ENCODE results near the gene SLC7A14.

SLC7A14 gene

DNA sequence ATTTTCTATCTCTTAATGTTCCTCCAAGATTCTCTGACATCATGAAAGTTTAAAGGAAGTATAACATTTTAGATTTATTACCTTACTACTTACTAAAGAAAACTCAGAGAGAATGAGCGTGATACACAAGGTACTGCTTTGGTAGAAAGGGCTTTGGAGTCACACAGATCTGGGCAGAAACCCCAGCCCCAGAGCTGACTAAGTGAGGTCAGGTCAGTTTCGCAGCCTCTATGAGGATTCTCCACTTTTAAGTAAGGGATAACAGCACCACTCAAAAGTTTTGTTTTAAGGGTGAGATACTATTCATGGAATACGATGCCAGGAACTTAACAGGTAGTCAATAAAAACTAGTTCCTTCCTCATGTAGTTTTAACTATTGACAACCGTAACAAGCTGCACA lies 91.1 kb downstream of the SLC7A14 start:
- no peak for DNase-seq

- no peak for DNase-seq
These were observed 92.1 kb downstream of the SLC7A14 start for GRCh38 chr3:170493712-170494182.

DNA sequence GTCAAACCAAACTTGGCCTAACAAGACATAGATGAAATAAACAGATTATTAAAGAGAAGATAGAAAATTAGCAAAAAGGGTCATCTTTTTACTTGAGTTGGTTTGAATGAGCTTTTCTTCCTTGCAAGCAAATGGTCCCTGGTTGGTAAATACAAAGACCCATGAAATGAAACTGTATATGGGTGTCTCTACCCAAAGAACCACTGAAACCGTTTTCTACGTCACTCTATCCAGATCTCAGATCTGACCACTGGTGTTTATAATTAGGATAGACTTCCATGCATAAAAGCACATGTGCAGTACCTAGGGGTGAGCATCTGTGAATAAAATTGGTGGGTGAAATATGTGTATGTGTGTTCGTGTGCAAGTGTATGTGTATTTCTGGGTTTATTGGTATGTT lies 94.0 kb downstream of the SLC7A14 start:
- no peak for DNase-seq

GRCh38 chr3:170490828-170491560 lies 94.9 kb downstream of the SLC7A14 start:
- DNase-seq = no peak

DNA sequence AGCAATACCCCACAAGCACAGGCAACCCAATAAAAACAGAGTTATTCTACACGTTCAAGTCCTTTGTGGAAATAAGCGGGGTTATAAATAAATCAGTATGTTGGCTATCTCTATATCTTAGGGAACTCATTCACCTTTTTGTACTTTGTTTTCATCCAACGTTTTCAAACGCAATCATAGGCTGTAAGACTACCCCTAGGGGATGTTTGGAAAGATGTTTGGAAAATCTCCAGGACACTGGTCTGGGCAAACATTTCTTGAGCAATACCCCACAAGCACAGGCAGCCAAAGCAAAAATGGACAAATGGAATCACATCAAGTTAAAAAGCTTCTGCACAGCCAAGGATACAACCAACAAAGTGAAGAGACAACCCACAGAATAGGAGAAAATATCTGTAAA lies 97.1 kb downstream of the SLC7A14 start:
- DNase-seq = no peak

DNA sequence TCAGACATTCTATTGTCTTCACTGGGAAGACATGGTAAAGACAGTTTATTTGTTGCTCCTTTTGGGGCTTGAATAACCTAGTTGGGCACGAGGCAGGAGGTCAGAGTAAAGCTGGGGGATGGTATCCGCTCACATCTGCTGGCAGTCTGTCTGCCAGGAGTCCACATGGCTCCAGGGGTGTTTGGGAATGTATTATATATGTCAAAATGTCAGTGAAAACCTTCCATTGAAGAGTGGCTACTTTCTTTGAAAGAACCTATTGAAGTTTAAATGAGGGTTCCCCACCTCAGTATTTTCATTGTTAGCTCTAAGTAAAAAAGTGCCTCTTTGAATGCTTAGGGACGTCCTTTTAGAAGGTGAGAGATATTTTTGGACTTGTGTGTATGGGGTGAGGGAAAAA lies 98.8 kb downstream of the SLC7A14 start:
- no peak for DNase-seq

- DNase-seq = no peak
These were observed 99.5 kb downstream of the SLC7A14 start for GRCh38 chr3:170486398-170486797.

DNA sequence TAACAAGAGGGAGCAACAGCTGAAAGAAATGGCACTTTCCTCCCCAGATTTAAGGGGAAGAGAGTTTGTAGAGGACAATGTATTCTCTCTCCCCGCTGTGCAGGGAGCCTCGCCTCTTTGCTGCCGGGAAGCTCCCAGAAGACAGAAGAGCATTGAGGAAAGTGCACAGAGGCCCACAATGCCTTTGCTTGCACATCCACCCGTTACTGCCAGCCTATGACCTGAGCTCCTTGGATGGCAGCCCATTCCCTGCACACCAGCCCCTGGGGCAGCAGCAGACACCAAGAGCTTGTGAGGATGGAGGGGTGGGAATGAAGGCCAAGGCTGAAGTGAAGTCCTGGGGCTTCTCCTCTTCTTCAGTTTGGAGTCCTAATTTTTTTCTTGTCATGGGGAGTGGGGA lies 100.2 kb downstream of the SLC7A14 start:
- DNase-seq = no peak

- no peak for DNase-seq
These were observed 100.6 kb downstream of the SLC7A14 start for GRCh38 chr3:170485294-170485693.

GRCh38 chr3:170484869-170485268 lies 101.0 kb downstream of the SLC7A14 start:
- DNase-seq = no peak

- no peak for DNase-seq
These were observed 102.2 kb downstream of the SLC7A14 start for GRCh38 chr3:170483485-170484262.

GRCh38 chr3:170482199-170482598 lies 103.7 kb downstream of the SLC7A14 start:
- no peak for DNase-seq

- no peak for DNase-seq
These were observed 105.8 kb downstream of the SLC7A14 start for GRCh38 chr3:170480111-170480510.

- DNase-seq = no peak
These were observed 108.5 kb downstream of the SLC7A14 start for GRCh38 chr3:170477395-170477794.

DNA sequence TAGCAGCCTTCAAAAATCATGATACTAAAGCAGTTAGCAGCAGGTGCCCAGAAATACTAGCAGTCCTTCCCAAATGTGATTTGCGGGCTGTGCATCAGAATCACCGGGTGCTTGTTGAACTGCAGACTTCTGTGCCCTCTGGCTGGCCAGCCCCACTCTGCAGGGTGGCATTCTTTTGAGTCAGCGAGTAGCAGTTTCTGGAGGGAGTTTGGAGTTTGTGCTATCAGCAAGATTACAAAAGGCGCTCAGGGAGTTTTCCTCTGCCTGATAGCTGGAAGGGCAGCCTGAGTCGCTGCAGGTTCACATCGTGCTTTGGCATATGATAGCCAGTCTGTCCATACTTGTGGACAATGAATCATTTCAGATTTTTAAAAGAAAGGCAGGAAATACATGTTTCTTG lies 109.6 kb downstream of the SLC7A14 start:
- peak; percentile 41 for DNase-seq

- DNase-seq = no peak
These were observed 110.7 kb downstream of the SLC7A14 start for GRCh38 chr3:170475092-170475685.

DNA sequence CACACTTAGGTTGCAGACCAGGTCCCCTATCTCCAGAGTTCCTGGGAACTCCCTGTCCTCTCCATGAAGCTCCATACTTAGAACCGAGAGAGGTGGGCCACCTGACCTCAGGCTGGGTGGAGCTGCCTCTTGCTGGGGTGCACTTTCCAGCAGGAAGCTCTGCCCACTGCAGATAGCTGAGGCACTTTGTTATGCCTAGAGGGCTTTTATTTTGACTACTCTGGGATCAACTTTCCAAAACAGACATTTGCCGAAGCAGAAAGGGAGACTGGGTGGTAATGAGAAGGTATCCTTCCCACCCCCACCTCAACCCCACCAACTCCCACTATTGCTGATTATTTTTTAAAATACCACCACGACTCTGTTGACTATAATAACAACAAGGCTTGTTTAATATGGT lies 112.5 kb downstream of the SLC7A14 start:
- no peak for DNase-seq

DNA sequence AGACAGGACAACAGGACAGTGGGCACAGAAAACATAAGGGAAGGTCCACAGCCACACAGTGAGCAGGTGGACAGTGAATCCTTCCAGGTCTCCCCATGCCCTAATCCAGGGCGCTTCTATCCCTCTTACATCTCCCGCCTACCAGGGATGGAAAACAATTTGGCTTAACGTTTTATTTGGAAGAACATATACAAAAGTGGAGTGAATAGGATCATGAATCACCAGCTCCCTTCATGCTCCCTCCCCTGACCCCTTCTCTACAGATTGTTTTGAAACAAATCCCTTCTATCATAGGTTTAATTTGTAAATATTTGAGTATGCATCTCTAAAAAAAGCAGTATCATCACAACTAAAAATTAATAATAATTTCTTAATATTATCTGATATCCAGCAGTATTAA lies 114.7 kb downstream of the SLC7A14 start:
- DNase-seq = no peak

- DNase-seq = no peak
These were observed 115.5 kb downstream of the SLC7A14 start for GRCh38 chr3:170470063-170471016.

- DNase-seq = peak; percentile 36
These were observed 116.5 kb downstream of the SLC7A14 start for GRCh38 chr3:170469151-170470062.

DNA sequence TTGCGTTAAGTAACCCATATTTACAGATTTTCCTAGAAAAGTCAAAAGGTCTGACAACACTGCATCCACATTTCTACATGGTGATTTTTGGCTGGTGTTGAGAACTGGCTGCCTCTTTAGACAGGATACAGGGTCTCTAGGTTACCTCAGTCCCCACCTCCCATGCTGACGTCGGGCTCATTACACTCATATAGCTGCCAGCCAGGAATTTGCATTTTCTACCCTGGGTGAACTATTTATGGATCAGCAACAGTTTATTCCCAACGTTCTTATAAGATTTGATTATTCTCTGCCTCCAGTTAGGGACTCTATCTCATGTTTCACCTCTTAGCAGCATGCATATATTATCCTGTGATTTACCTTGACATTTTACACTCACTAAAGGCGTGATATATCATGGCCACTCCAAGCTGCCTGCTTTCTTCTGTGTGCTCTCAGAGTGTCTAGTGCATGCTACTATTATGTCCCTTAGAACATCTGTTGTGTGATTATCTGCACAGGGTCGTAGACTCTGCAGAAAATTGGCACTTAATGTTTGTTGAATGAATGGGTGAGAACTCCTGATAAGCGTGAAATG lies 118.2 kb downstream of the SLC7A14 start:
- no peak for DNase-seq

Data from T1000 (cell line).